K562 (cell line): ENCODE results near the gene SPHK2. TPM values are rescaled to one million over a fixed set of nuclear protein-coding genes. Genes with fewer than 3 reads are reported as not detected.

ENCODE experiments used
- CBFB ChIP-seq: sonication (generic); formaldehyde crosslinking; IDR thresholded peaks from 2 replicates; pipeline ENCODE4 v1.4.0; 2020; ENCODE audit warnings: mild to moderate bottlenecking, missing genetic modification reagents
- CTCFL ChIP-seq: IDR thresholded peaks from 2 replicates; pipeline ENCODE4 v1.6.1; 2011; ENCODE audit warnings: borderline replicate concordance, low read depth, mild to moderate bottlenecking, moderate library complexity, low read length; ENCODE audit not compliant: insufficient read depth, poor library complexity, severe bottlenecking
- EGR1 ChIP-seq: fragments of 450-650 bp; conservative IDR thresholded peaks from 2 replicates; pipeline ENCODE4 v1.6.1; 2017; ENCODE audit warnings: mild to moderate bottlenecking
- ELK1 ChIP-seq: sonication (generic); formaldehyde crosslinking; IDR thresholded peaks from 2 replicates; pipeline ENCODE4 v1.8.1; 2022; ENCODE audit warnings: missing genetic modification reagents
- FOS ChIP-seq: IDR thresholded peaks from 3 replicates; pipeline ENCODE4 v1.6.1; 2011; ENCODE audit not compliant: insufficient read length; ENCODE audit errors: extremely low read depth
- HNRNPUL1 ChIP-seq: fragments of 200-400 bp; formaldehyde crosslinking; IDR thresholded peaks from 2 replicates; pipeline ENCODE4 v1.6.1; 2017; ENCODE audit warnings: low read length
- MAFG ChIP-seq: fragments of 450-650 bp; conservative IDR thresholded peaks from 2 replicates; pipeline ENCODE4 v1.6.1; 2016; ENCODE audit warnings: missing genetic modification characterization, missing compliant biosample characterization
- MAFK ChIP-seq: IDR thresholded peaks from 2 replicates; pipeline ENCODE4 v1.6.1; 2011; ENCODE audit warnings: low read length, improper control_type of control experiment
- NR2C2 ChIP-seq, 2 experiments: fragments of 200-800 bp in 1 of 2; sonication (Bioruptor generic) in 1 of 2; sonication (generic) in 1 of 2; formaldehyde crosslinking in 1 of 2; IDR thresholded peaks; 2 replicates each; pipeline versions ENCODE4 v1.6.1 to v1.8.0; 2016 to 2022; ENCODE audit warnings: mild to moderate bottlenecking in 1 of 2, missing compliant biosample characterization in 1 of 2, missing genetic modification characterization in 1 of 2, missing genetic modification reagents in 1 of 2
- PHTF2 ChIP-seq: fragments of 250-450 bp; sonication (Bioruptor Pico); IDR thresholded peaks from 2 replicates; pipeline ENCODE4 v1.5.0; 2021; ENCODE audit warnings: mild to moderate bottlenecking
- POLR2AphosphoS2 ChIP-seq: IDR thresholded peaks from 2 replicates; pipeline ENCODE4 v1.6.1; 2012; ENCODE audit warnings: low read length, improper control_type of control experiment
- SAP30 ChIP-seq: fragments of 200-600 bp; sonication (generic); IDR thresholded peaks from 2 replicates; pipeline ENCODE4 v1.6.1; 2012; ENCODE audit warnings: borderline replicate concordance, low read depth, mild to moderate bottlenecking, moderate library complexity, low read length, control low read depth, inconsistent platforms; ENCODE audit not compliant: insufficient read depth, poor library complexity, severe bottlenecking
- ZNF280B ChIP-seq: fragments of 250-450 bp; sonication (Bioruptor Pico); IDR thresholded peaks from 2 replicates; pipeline ENCODE4 v1.5.1; 2021; ENCODE audit warnings: mild to moderate bottlenecking
- ZNF316 ChIP-seq: fragments of 450-650 bp; IDR thresholded peaks from 2 replicates; pipeline ENCODE4 v1.6.1; 2016
- polyA plus RNA-seq, 8 experiments: library from polyadenylated mRNA; depleted of rRNA in 4 of 8; stranded (reverse) in 5 of 8; unstranded in 3 of 8; fragments of >200 nt; fragmentation: Nextera tagmentation in 2 of 8; fragmentation: Illumina TruSeq in 1 of 8; extraction: Ambion mirVana in 2 of 8; extraction: Trizol in 1 of 8; gene quantifications; 2 replicates each; pipeline versions ENCODE4 v1.2.1 to v1.2.3, GENCODE V29; 2011 to 2014; ENCODE audit warnings: inconsistent platforms in 1 of 8, missing spikeins in 1 of 8
- total RNA-seq, 7 experiments: library from RNA; depleted of rRNA in 6 of 7; stranded (reverse); fragments of >200 nt in 6 of 7; fragmentation: Illumina TruSeq in 2 of 7; extraction: Trizol in 2 of 7; gene quantifications; 2 replicates each; pipeline versions ENCODE4 v1.2.1 to v1.2.3, GENCODE V29; 2011 to 2021; ENCODE audit warnings: low replicate concordance in 1 of 7
- TF ChIP-seq, protein P1 (sequence below), 2 experiments: fragments of 150-350 bp in 1 of 2; IDR thresholded peaks; 2 replicates each; pipeline ENCODE4 v1.6.1; 2012 to 2016; ENCODE audit warnings: low read depth in 2 of 2, low read length in 2 of 2, mild to moderate bottlenecking in 1 of 2, moderate library complexity in 1 of 2

The SPHK2 gene
- total and polyA plus RNA-seq, 9 of the 15 experiments (the other 6 are each of a cell fraction or from before 2014, with no cell fraction given): 0.10 to 15.2 (median 2.9) TPM

DNA sequence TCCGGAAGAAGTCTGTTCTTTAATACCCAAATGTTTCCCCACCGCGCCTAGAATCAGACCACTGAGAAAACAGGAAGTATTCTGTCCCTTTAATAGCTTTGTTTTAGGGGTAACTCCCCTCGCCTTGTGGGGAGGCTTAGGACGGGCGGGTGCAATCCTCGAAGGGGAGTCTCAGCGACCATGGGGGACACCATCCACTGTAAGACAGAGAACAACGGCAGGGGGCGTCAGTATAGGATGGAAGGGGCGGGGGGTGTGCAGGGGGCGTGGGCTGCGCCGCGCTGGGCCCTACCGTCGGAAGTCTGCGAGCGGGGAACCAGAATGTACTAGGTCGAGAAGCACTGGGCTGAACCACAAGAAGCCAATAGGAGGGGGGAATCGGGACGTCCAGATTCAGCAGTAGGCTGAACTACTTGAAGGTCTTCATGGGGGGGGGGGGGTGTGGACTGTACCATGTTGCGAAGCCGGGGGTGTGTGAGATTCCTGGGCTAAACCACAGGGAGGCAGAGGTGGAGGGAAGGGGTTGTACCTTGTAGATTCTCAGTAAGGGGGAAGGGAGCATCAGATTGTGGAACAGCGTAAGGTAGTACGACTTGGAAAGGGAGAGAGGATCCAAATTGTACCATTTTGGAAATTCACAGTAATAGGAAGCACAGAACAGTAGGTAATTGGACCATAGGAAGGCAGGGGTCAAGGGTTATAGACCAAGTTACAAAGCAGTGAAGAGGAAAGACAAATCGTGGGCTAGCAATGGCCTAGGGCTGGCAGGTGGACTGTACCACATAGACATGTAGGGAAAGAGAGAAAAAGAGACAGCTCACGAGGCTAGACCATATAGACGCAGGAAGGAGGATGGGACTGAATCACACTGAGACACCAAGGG is 18.9 kb downstream of the SPHK2 start (continued):
- TF ChIP-seq, protein P1, sequence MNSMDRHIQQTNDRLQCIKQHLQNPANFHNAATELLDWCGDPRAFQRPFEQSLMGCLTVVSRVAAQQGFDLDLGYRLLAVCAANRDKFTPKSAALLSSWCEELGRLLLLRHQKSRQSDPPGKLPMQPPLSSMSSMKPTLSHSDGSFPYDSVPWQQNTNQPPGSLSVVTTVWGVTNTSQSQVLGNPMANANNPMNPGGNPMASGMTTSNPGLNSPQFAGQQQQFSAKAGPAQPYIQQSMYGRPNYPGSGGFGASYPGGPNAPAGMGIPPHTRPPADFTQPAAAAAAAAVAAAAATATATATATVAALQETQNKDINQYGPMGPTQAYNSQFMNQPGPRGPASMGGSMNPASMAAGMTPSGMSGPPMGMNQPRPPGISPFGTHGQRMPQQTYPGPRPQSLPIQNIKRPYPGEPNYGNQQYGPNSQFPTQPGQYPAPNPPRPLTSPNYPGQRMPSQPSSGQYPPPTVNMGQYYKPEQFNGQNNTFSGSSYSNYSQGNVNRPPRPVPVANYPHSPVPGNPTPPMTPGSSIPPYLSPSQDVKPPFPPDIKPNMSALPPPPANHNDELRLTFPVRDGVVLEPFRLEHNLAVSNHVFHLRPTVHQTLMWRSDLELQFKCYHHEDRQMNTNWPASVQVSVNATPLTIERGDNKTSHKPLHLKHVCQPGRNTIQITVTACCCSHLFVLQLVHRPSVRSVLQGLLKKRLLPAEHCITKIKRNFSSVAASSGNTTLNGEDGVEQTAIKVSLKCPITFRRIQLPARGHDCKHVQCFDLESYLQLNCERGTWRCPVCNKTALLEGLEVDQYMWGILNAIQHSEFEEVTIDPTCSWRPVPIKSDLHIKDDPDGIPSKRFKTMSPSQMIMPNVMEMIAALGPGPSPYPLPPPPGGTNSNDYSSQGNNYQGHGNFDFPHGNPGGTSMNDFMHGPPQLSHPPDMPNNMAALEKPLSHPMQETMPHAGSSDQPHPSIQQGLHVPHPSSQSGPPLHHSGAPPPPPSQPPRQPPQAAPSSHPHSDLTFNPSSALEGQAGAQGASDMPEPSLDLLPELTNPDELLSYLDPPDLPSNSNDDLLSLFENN (IDR thresholded peaks at IDR 0.05; ENCODE audit: low read depth in 2 of 2, low read length in 2 of 2): 0 out of 4 replicates have a peak, but pooled peaks of 1 of the 2 experiments have one; percentile 6
- TF ChIP-seq ZNF280B (no peak), CTCFL (peak; percentile 61), POLR2AphosphoS2 (no peak), PHTF2 (no peak), ELK1 (CRISPR knock-in tag) (no peak), ZNF316 (no peak), MAFK (no peak), HNRNPUL1 (no peak), SAP30 (no peak), CBFB (CRISPR knock-in tag) (no peak; the same call in 1 of the 2 replicates), NR2C2 (CRISPR knock-in tag; IDR thresholded peaks at IDR 0.05) (peak; percentile 87), NR2C2 (tag; IDR thresholded peaks at IDR 0.05) (peak; percentile 88), MAFG (tag) (no peak), FOS (no peak), EGR1 (peak; percentile 31)
